ENCODE data around the gene TMEM45A. TPM values are rescaled to one million over a fixed set of nuclear protein-coding genes. Genes with fewer than 3 reads are reported as not detected.
"Not testable (repeated sequence)": the region's sequence is repeated elsewhere in the genome, so short reads cannot be mapped to it uniquely, and the experiment has no call there.

Gene TMEM45A
- total RNA-seq, 4 donors from 2014 or later: 1.8 to 25.1 (median 5.1) TPM

- WGBS, 2 donors: 63 to 67% methylated on average over 1 of the region's 1 CpG
- Histone ChIP-seq H3K9me3 (no peaks in the 10 kb centered on the region), H3K4me3 (no peak overlapping the region), H3K27me3 (no peaks in the 10 kb centered on the region), H3K36me3 (no peaks in the 10 kb centered on the region), H3K27ac (no peak overlapping the region), H3K4me1 (no peaks in the 10 kb centered on the region)
- no peak for TF ChIP-seq POLR2A (IDR thresholded peaks at IDR 0.05)
- TF ChIP-seq, protein P1, sequence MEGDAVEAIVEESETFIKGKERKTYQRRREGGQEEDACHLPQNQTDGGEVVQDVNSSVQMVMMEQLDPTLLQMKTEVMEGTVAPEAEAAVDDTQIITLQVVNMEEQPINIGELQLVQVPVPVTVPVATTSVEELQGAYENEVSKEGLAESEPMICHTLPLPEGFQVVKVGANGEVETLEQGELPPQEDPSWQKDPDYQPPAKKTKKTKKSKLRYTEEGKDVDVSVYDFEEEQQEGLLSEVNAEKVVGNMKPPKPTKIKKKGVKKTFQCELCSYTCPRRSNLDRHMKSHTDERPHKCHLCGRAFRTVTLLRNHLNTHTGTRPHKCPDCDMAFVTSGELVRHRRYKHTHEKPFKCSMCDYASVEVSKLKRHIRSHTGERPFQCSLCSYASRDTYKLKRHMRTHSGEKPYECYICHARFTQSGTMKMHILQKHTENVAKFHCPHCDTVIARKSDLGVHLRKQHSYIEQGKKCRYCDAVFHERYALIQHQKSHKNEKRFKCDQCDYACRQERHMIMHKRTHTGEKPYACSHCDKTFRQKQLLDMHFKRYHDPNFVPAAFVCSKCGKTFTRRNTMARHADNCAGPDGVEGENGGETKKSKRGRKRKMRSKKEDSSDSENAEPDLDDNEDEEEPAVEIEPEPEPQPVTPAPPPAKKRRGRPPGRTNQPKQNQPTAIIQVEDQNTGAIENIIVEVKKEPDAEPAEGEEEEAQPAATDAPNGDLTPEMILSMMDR (IDR thresholded peaks at IDR 0.05): no peak
- no peak for DNase-seq
- intact Hi-C loops (cut with DNase I): no loop called here
Observed at GRCh38 chr3:100581650-100582049, 89.2 kb downstream of the TMEM45A start.

DNA sequence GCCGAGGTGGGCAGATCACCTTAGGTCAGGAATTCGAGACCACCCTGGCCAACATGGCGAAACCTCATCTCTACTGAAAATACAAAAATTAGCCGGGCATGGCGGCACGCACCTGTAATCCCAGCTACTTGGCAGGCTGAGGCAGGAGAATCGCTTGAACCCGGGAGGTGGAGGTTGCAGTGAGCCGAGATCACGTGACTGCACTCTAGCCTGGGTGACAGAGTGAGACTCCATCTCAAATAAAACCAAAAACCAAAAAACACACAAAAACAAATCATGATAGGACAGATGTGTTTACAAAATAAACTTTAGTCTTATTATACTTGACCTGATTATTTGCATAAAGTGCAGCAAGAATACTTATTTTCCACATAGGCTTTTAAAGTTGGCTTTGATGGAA, 89.7 kb downstream of the TMEM45A start:
- H3K4me3 ChIP-seq; H3K27me3 ChIP-seq; H3K4me1 ChIP-seq; H3K27ac ChIP-seq; H3K36me3 ChIP-seq; intact Hi-C loops (cut with DNase I); H3K9me3 ChIP-seq; DNase-seq: not testable (repeated sequence)
- WGBS, 2 donors: 85 to 92% methylated on average over 10 of the region's 10 CpGs

DNA sequence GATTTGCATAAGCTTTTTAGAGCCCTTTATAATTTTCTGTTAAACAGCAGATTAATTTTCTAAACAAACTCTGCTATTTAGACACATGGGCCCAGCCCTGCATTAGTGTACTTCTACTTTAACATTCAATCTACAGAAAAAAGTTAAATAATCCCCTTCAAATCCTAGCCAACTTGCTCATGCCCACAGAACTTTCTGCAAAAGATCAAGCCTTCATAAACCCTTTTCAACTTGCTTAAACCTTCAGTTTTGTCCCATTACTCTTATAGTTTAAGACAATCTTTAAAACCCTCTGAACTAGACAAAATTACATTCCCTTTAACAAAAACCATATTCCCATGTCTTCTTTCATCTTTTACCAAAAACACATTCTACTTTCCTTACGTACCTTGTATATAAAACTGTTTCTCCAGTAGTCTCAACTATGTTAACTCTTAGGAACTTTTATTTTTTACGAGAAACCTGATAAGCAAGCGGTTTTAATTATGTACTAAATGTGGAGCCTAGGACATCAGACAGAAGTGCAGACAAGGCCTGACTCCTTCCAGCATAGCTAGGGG, 91.8 kb downstream of the TMEM45A start:
- H3K4me3 ChIP-seq: no peak overlapping the region
- intact Hi-C loops (cut with DNase I): no loop called here
- no peaks in the 10 kb centered on the region for H3K27me3 ChIP-seq
- no peaks in the 10 kb centered on the region for H3K36me3 ChIP-seq
- no peak for DNase-seq
- TF ChIP-seq, protein P1 (IDR thresholded peaks at IDR 0.05): no peak
- TF ChIP-seq POLR2A (IDR thresholded peaks at IDR 0.05): no peak
- whole genome bisulfite sequencing, 2 donors: 91 to 94% methylated on average over 3 of the region's 3 CpGs
- no peak overlapping the region for H3K27ac ChIP-seq
- no peaks in the 10 kb centered on the region for H3K9me3 ChIP-seq
- no peaks in the 10 kb centered on the region for H3K4me1 ChIP-seq

GRCh38 chr3:100586832-100587231, 94.4 kb downstream of the TMEM45A start:
- TF ChIP-seq POLR2A (IDR thresholded peaks at IDR 0.05): no peak
- TF ChIP-seq, protein P1 (IDR thresholded peaks at IDR 0.05): no peak
- no peaks in the 10 kb centered on the region for H3K36me3 ChIP-seq
- intact Hi-C loops (cut with DNase I): no loop called here
- H3K27me3 ChIP-seq: no peaks in the 10 kb centered on the region
- no peak for DNase-seq
- H3K27ac ChIP-seq: no peak overlapping the region
- WGBS, 2 donors: 93 to 100% methylated on average over 3 of the region's 3 CpGs
- H3K4me1 ChIP-seq: peaks cover 0 to 5% (median 0%) of the 10 kb centered on the region in 3 donors
- H3K4me3 ChIP-seq: no peak overlapping the region
- H3K9me3 ChIP-seq: no peaks in the 10 kb centered on the region

DNA sequence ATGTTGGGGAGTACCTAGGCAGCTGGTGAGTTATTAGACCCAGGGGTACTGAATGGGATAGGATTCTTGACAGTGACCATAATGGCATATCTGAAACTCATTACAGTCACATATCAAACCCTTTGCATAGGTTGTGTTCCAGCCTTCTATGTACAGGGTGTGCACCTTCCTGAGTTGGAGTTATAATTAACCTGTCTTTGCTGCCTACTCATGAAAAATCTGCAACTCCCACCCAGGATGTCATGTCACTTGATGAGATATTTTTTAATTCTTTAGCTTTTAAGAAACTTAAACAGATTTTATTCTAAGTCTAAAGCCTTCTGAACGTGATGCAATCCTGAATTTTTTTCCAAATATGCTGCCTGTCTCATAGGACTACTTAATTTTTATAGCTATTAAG, 95.8 kb downstream of the TMEM45A start:
- H3K9me3 ChIP-seq: no peaks in the 10 kb centered on the region
- TF ChIP-seq, protein P1 (IDR thresholded peaks at IDR 0.05): no peak
- TF ChIP-seq POLR2A (IDR thresholded peaks at IDR 0.05): no peak
- H3K27ac ChIP-seq: no peak overlapping the region
- no peaks in the 10 kb centered on the region for H3K36me3 ChIP-seq
- intact Hi-C loops (cut with DNase I): no loop called here
- no peak overlapping the region for H3K4me3 ChIP-seq
- H3K4me1 ChIP-seq: peaks cover 0 to 5% (median 0%) of the 10 kb centered on the region in 3 donors
- no peak for DNase-seq
- no peaks in the 10 kb centered on the region for H3K27me3 ChIP-seq
- 71% methylated on average over 1 of the region's 1 CpG for WGBS, 2 donors
